ENCODE measurements around the gene SNCAIP. TPM values are rescaled to one million over a fixed set of nuclear protein-coding genes. Genes with fewer than 3 reads are reported as not detected.

Gene SNCAIP
- total and polyA plus RNA-seq, 2 experiments from 2014 or later: 6.1 to 11.9 TPM

- TF ChIP-seq EZH2 (IDR thresholded peaks at IDR 0.05; ENCODE audit: low read depth, unreplicated experiment) (no peak), CTCF (conservative IDR thresholded peaks at IDR 0.05; ENCODE audit: low read depth in 2 of 2) (no peak), NANOG (IDR thresholded peaks at IDR 0.05; ENCODE audit: borderline replicate concordance) (no peak), ZNF331 (CRISPR knock-in tag; IDR thresholded peaks at IDR 0.05; ENCODE audit: low read depth) (no peak), CREB1 (CRISPR knock-in tag; IDR thresholded peaks at IDR 0.05; ENCODE audit: low read depth) (no peak)
Measured at GRCh38 chr5:122301016-122301415, 11.0 kb upstream of the SNCAIP start (continued).

- no peaks in the 10 kb centered on the region for H3K79me2 ChIP-seq (replicated peaks; ENCODE audit: insufficient read depth)
- H3K4me3 Mint-ChIP-seq: no peak overlapping the region
- H3K36me3 Mint-ChIP-seq (ENCODE audit: low read depth): no peaks in the 10 kb centered on the region
- H3K4me2 ChIP-seq: no peak overlapping the region
- H3K9me3 Mint-ChIP-seq: no peaks in the 10 kb centered on the region
- H3K9me2 ChIP-seq (ENCODE audit: insufficient read depth): no peaks in the 10 kb centered on the region
- TF ChIP-seq NANOG (IDR thresholded peaks at IDR 0.05; ENCODE audit: borderline replicate concordance): no peak
- no peak for TF ChIP-seq ETS1 (IDR thresholded peaks at IDR 0.05)
- no peak for TF ChIP-seq ZNF331 (CRISPR knock-in tag; IDR thresholded peaks at IDR 0.05; ENCODE audit: low read depth)
- no peak for TF ChIP-seq EZH2 (IDR thresholded peaks at IDR 0.05; ENCODE audit: low read depth, unreplicated experiment)
- TF ChIP-seq CTCF (conservative IDR thresholded peaks at IDR 0.05; ENCODE audit: low read depth in 2 of 2): no peak
- TF ChIP-seq CREB1 (CRISPR knock-in tag; IDR thresholded peaks at IDR 0.05; ENCODE audit: low read depth): no peak
- TF ChIP-seq POLR2AphosphoS5 (IDR thresholded peaks at IDR 0.05; ENCODE audit: low read depth): no peak
- H4K20me1 ChIP-seq (replicated peaks; ENCODE audit: insufficient read depth): no peaks in the 10 kb centered on the region
- no peaks in the 10 kb centered on the region for H3F3A ChIP-seq (replicated peaks; ENCODE audit: low read depth)
- DNase-seq (ENCODE audit: low spot score) (no peak), ATAC-seq (no peak)
- no peak overlapping the region for H2AFZ ChIP-seq
- H3K4me1 ChIP-seq (ENCODE audit: insufficient read depth): no peaks in the 10 kb centered on the region
- H3K27me3 ChIP-seq (ENCODE audit: insufficient read depth): no peaks in the 10 kb centered on the region
- peaks cover 4% of the 10 kb centered on the region; the same call in 1 of the 3 replicates for H3K4me1 Mint-ChIP-seq
- H3K36me3 ChIP-seq (ENCODE audit: insufficient read depth): no peaks in the 10 kb centered on the region
- no peak overlapping the region for H3K27ac ChIP-seq (ENCODE audit: low read depth)
- H3K4me3 ChIP-seq: no peak overlapping the region
- H3K27ac Mint-ChIP-seq: no peak overlapping the region
- H3K27me3 Mint-ChIP-seq (ENCODE audit: insufficient read depth, low read depth, poor library complexity): no peaks in the 10 kb centered on the region
Measured at GRCh38 chr5:122304471-122305215, 7.4 kb upstream of the SNCAIP start.

All from GM23338 (cell line).